ENCODE data around the gene PLAC1. TPM values are rescaled to one million over a fixed set of nuclear protein-coding genes. Genes with fewer than 3 reads are reported as not detected.

Gene PLAC1
- polyA plus RNA-seq, 1 donor from 2014 or later = not detected

DNA sequence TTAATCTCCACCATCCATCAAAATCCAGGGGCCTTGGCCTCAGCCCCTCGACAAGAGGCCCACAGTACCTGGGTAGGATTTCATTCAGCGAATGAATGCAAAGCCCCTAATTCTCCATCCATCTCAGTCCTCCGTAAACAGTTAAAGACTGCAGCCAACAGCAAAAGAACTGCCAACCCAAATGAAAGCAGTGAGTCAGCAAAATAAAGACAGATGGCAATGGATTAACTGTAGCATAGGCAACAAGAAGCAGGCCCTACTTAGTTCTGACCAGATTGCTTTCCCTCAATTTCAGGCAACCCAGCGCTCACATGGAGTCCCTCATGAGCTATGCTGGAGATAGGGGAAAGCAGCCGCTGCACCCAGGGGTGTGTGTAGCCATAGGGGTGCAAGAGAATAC lies 21.4 kb downstream of the PLAC1 start:
- H3K4me2 ChIP-seq (ENCODE audit: low read length) = no peak overlapping the region
- no peaks in the 10 kb centered on the region for H3F3A ChIP-seq (ENCODE audit: insufficient read depth, low read length, poor library complexity, severe bottlenecking)
- no peaks in the 10 kb centered on the region for H4K20me1 ChIP-seq (ENCODE audit: insufficient read depth)
- no peaks in the 10 kb centered on the region for H3K36me3 ChIP-seq (ENCODE audit: insufficient read depth, low read length)
- H3K4me3 ChIP-seq (ENCODE audit: low read length) = no peak overlapping the region
- TF ChIP-seq POLR2AphosphoS5 (IDR thresholded peaks at IDR 0.05) (no peak), EP300 (conservative IDR thresholded peaks at IDR 0.05; ENCODE audit: poor library complexity, severe bottlenecking) (no peak)
- no peaks in the 10 kb centered on the region for H3K9me3 ChIP-seq (ENCODE audit: low read length)
- no peaks in the 10 kb centered on the region for H3K79me2 ChIP-seq (replicated peaks; ENCODE audit: insufficient read depth, low read length)
- no peaks in the 10 kb centered on the region for H3K27me3 ChIP-seq (ENCODE audit: insufficient read depth, low read depth, low read length)
- no peak overlapping the region for H3K27ac ChIP-seq (ENCODE audit: low read length)
- no peaks in the 10 kb centered on the region for H3K9me2 ChIP-seq (ENCODE audit: insufficient read depth, low read length)
- no peak overlapping the region for H2AFZ ChIP-seq (ENCODE audit: low read depth, low read length)
- H3K9ac ChIP-seq (ENCODE audit: low read length) = no peak overlapping the region

DNA sequence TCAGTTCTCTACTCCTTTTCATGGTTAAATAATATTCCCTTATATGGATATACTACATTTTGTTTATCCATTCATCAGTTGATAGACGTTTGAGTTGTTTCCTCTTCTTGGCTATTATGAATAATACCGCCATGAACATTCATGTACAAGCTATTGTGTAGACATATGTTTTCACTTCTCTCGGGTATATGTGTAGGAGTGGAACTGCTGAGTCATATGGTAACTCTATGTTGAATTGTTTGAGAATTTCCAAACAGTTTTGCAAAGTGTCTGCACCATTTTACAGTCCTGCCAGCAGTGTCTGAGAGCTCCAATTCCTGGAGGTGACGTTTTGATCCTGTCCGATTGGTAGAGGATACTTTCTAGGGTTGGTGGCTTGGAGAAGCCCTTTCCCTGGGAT lies 23.6 kb downstream of the PLAC1 start:
- Histone ChIP-seq H2AFZ (ENCODE audit: low read depth, low read length) (no peak overlapping the region), H3K4me3 (ENCODE audit: low read length) (no peak overlapping the region), H3K27ac (ENCODE audit: low read length) (no peak overlapping the region), H3K4me2 (ENCODE audit: low read length) (no peak overlapping the region), H3K9me2 (ENCODE audit: insufficient read depth, low read length) (no peaks in the 10 kb centered on the region), H3K79me2 (replicated peaks; ENCODE audit: insufficient read depth, low read length) (no peaks in the 10 kb centered on the region), H3K9me3 (ENCODE audit: low read length) (no peaks in the 10 kb centered on the region), H3K9ac (ENCODE audit: low read length) (no peak overlapping the region), H3K36me3 (ENCODE audit: insufficient read depth, low read length) (no peaks in the 10 kb centered on the region), H3F3A (ENCODE audit: insufficient read depth, low read length, poor library complexity, severe bottlenecking) (no peaks in the 10 kb centered on the region), H4K20me1 (ENCODE audit: insufficient read depth) (no peaks in the 10 kb centered on the region), H3K27me3 (ENCODE audit: insufficient read depth, low read depth, low read length) (no peaks in the 10 kb centered on the region)
- TF ChIP-seq EZH2 (IDR thresholded peaks at IDR 0.05; ENCODE audit: borderline replicate concordance, insufficient read depth, low read length, poor library complexity, severe bottlenecking) = no peak
- TF ChIP-seq, protein P1, sequence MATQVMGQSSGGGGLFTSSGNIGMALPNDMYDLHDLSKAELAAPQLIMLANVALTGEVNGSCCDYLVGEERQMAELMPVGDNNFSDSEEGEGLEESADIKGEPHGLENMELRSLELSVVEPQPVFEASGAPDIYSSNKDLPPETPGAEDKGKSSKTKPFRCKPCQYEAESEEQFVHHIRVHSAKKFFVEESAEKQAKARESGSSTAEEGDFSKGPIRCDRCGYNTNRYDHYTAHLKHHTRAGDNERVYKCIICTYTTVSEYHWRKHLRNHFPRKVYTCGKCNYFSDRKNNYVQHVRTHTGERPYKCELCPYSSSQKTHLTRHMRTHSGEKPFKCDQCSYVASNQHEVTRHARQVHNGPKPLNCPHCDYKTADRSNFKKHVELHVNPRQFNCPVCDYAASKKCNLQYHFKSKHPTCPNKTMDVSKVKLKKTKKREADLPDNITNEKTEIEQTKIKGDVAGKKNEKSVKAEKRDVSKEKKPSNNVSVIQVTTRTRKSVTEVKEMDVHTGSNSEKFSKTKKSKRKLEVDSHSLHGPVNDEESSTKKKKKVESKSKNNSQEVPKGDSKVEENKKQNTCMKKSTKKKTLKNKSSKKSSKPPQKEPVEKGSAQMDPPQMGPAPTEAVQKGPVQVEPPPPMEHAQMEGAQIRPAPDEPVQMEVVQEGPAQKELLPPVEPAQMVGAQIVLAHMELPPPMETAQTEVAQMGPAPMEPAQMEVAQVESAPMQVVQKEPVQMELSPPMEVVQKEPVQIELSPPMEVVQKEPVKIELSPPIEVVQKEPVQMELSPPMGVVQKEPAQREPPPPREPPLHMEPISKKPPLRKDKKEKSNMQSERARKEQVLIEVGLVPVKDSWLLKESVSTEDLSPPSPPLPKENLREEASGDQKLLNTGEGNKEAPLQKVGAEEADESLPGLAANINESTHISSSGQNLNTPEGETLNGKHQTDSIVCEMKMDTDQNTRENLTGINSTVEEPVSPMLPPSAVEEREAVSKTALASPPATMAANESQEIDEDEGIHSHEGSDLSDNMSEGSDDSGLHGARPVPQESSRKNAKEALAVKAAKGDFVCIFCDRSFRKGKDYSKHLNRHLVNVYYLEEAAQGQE (IDR thresholded peaks at IDR 0.05; ENCODE audit: borderline replicate concordance) = no peak
- TF ChIP-seq RAD21 (conservative IDR thresholded peaks at IDR 0.05) = no peak
- TF ChIP-seq POLR2AphosphoS5 (IDR thresholded peaks at IDR 0.05) = no peak
- no peak for TF ChIP-seq MXI1 (conservative IDR thresholded peaks at IDR 0.05; ENCODE audit: poor library complexity, severe bottlenecking)
- no peak for TF ChIP-seq CTCF (IDR thresholded peaks at IDR 0.05; ENCODE audit: poor library complexity, severe bottlenecking)
- TF ChIP-seq SMC3 (conservative IDR thresholded peaks at IDR 0.05; ENCODE audit: poor library complexity) = no peak
- no peak for TF ChIP-seq EP300 (conservative IDR thresholded peaks at IDR 0.05; ENCODE audit: poor library complexity, severe bottlenecking)
- no peak for TF ChIP-seq TAF1 (IDR thresholded peaks at IDR 0.05; ENCODE audit: low read depth)

DNA sequence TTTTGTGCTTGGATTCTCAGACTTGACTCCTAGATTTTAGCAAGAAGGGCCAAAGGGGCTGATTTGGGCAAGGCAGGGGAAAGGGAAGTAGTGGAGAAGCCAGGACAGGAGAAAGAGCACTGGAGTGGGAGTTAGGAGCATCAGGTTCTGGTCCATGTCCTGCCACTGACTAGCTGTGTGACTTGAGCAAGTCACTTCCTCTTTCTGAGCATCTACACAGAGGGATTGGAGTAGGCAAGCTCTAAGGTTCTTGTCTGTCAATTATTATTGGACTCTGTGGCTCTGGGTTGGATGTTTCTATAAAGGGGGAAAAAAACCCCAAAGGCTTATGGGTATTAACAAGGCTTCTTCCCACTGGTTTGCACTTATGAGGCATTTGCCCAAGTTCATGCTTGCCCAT lies 24.4 kb downstream of the PLAC1 start:
- no peaks in the 10 kb centered on the region for H3K9me3 ChIP-seq (ENCODE audit: low read length)
- no peak overlapping the region for H3K9ac ChIP-seq (ENCODE audit: low read length)
- no peak overlapping the region for H2AFZ ChIP-seq (ENCODE audit: low read depth, low read length)
- H4K20me1 ChIP-seq (ENCODE audit: insufficient read depth) = no peaks in the 10 kb centered on the region
- H3K4me2 ChIP-seq (ENCODE audit: low read length) = no peak overlapping the region
- no peaks in the 10 kb centered on the region for H3K36me3 ChIP-seq (ENCODE audit: insufficient read depth, low read length)
- no peak overlapping the region for H3K4me3 ChIP-seq (ENCODE audit: low read length)
- no peaks in the 10 kb centered on the region for H3F3A ChIP-seq (ENCODE audit: insufficient read depth, low read length, poor library complexity, severe bottlenecking)
- H3K27ac ChIP-seq (ENCODE audit: low read length) = no peak overlapping the region
- no peaks in the 10 kb centered on the region for H3K79me2 ChIP-seq (replicated peaks; ENCODE audit: insufficient read depth, low read length)
- H3K27me3 ChIP-seq (ENCODE audit: insufficient read depth, low read depth, low read length) = no peaks in the 10 kb centered on the region
- TF ChIP-seq EZH2 (IDR thresholded peaks at IDR 0.05; ENCODE audit: borderline replicate concordance, insufficient read depth, low read length, poor library complexity, severe bottlenecking) (no peak), SMC3 (conservative IDR thresholded peaks at IDR 0.05; ENCODE audit: poor library complexity) (no peak), POLR2AphosphoS5 (IDR thresholded peaks at IDR 0.05) (no peak), TAF1 (IDR thresholded peaks at IDR 0.05; ENCODE audit: low read depth) (no peak), EP300 (conservative IDR thresholded peaks at IDR 0.05; ENCODE audit: poor library complexity, severe bottlenecking) (no peak), MXI1 (conservative IDR thresholded peaks at IDR 0.05; ENCODE audit: poor library complexity, severe bottlenecking) (no peak), RAD21 (conservative IDR thresholded peaks at IDR 0.05) (no peak), CTCF (IDR thresholded peaks at IDR 0.05; ENCODE audit: poor library complexity, severe bottlenecking) (no peak)
- TF ChIP-seq, protein P1 (IDR thresholded peaks at IDR 0.05; ENCODE audit: borderline replicate concordance) = no peak
- no peaks in the 10 kb centered on the region for H3K9me2 ChIP-seq (ENCODE audit: insufficient read depth, low read length)
